SK-N-SH (cell line): ENCODE results near the gene VDAC2. TPM values are rescaled to one million over a fixed set of nuclear protein-coding genes. Genes with fewer than 3 reads are reported as not detected.
"Not testable (repeated sequence)": the region's sequence is repeated elsewhere in the genome, so short reads cannot be mapped to it uniquely, and the experiment has no call there.

Source experiments
- CTCF ChIA-PET: fragments of 300-600, 350-600 bp; formaldehyde crosslinking; extraction: SDS; loops from one replicate; lab custom pipeline; 2021; lab: Yijun Ruan, JAX
- POLR2A ChIA-PET: fragments of 350-600 bp; sonication (Branson Sonifier 250); formaldehyde crosslinking; extraction: SDS; loops from one replicate; lab custom pipeline; 2020; ENCODE audit warnings: antibody characterized with exemption, inconsistent platforms; lab: Yijun Ruan, JAX
- DNase-seq: peaks from one replicate; pipeline ENCODE4 v3.0.0; 2012
- H2AFZ ChIP-seq: fragments of 200-600 bp; sonication (generic); 2 replicates; pipeline ENCODE4 v1.8.1; 2016; ENCODE audit warnings: antibody characterized with exemption, mild to moderate bottlenecking, low read depth
- H3F3A ChIP-seq: fragments of 200-600 bp; sonication (generic); replicated peaks from 2 replicates; pipeline ENCODE3; 2016; ENCODE audit warnings: antibody characterized with exemption, mild to moderate bottlenecking; ENCODE audit not compliant: insufficient read depth
- H3K27ac ChIP-seq, 2 experiments: fragments of 200-500 bp in 1 of 2; fragments of 200-600 bp in 1 of 2; sonication (Bioruptor generic) in 1 of 2; sonication (generic), shearing (Covaris generic) in 1 of 2; 2 replicates each; pipeline versions ENCODE4 v1.5.1 to v1.6.1; 2014 to 2016; ENCODE audit warnings: low read depth in 2 of 2, inconsistent platforms in 1 of 2, low read length in 1 of 2, mild to moderate bottlenecking in 1 of 2, mixed read lengths in 1 of 2
- H3K27me3 ChIP-seq: fragments of 200-600 bp; sonication (generic), shearing (Covaris generic); 2 replicates; pipeline ENCODE4 v1.6.1; 2016; ENCODE audit warnings: mixed run types; ENCODE audit not compliant: insufficient read depth
- H3K36me3 ChIP-seq, 2 experiments: fragments of 200-500 bp in 1 of 2; fragments of 200-600 bp in 1 of 2; sonication (Bioruptor generic) in 1 of 2; sonication (generic) in 1 of 2; replicated peaks in 1 of 2; 2 replicates each; pipeline versions ENCODE3 to v1.5.1; 2014 to 2016; ENCODE audit warnings: low read length in 1 of 2, mild to moderate bottlenecking in 1 of 2; ENCODE audit not compliant: insufficient read depth in 2 of 2, control insufficient read depth in 1 of 2
- H3K4me1 ChIP-seq, 2 experiments: fragments of 200-500 bp in 1 of 2; fragments of 200-600 bp in 1 of 2; sonication (Bioruptor generic) in 1 of 2; sonication (generic), shearing (Covaris generic) in 1 of 2; 2 replicates each; pipeline versions ENCODE4 v1.5.1 to v1.6.1; 2014 to 2016; ENCODE audit warnings: low read depth in 1 of 2, low read length in 1 of 2, mixed run types in 1 of 2; ENCODE audit not compliant: insufficient read depth in 2 of 2, control insufficient read depth in 1 of 2
- H3K4me2 ChIP-seq: fragments of 200-600 bp; sonication (generic), shearing (Covaris generic); 2 replicates; pipeline ENCODE4 v1.6.1; 2017; ENCODE audit warnings: mixed run types
- H3K4me3 ChIP-seq, 2 experiments: fragments of 200-500 bp in 1 of 2; fragments of 200-600 bp in 1 of 2; sonication (Bioruptor generic) in 1 of 2; sonication (generic), shearing (Covaris generic) in 1 of 2; 2 replicates each; pipeline versions ENCODE4 v1.5.1 to v1.8.1; 2014 to 2016; ENCODE audit warnings: low read depth in 2 of 2, inconsistent platforms in 1 of 2, low read length in 1 of 2, mild to moderate bottlenecking in 1 of 2, mixed read lengths in 1 of 2, moderate library complexity in 1 of 2
- H3K79me2 ChIP-seq: fragments of 200-600 bp; sonication (generic); 2 replicates; pipeline ENCODE4 v1.8.1; 2017; ENCODE audit warnings: mild to moderate bottlenecking; ENCODE audit not compliant: insufficient read depth
- H3K9ac ChIP-seq: fragments of 200-600 bp; sonication (generic); 2 replicates; pipeline ENCODE4 v1.6.1; 2017; ENCODE audit warnings: mixed run types
- H3K9me2 ChIP-seq: fragments of 200-600 bp; sonication (generic); 2 replicates; pipeline ENCODE4 v1.6.1; 2017; ENCODE audit warnings: mixed run types
- H3K9me3 ChIP-seq: fragments of 200-600 bp; sonication (generic); 2 replicates; pipeline ENCODE4 v1.6.1; 2017; ENCODE audit warnings: mixed run types, mild to moderate bottlenecking, moderate library complexity
- H4K20me1 ChIP-seq: fragments of 200-600 bp; sonication (generic); 2 replicates; pipeline ENCODE4 v1.6.1; 2017; ENCODE audit warnings: mild to moderate bottlenecking, mixed run types; ENCODE audit not compliant: insufficient read depth
- FOXJ3 ChIP-seq: sonication (generic); formaldehyde crosslinking; IDR thresholded peaks from 2 replicates; pipeline ENCODE4 v1.5.1; 2020; ENCODE audit warnings: mild to moderate bottlenecking, missing genetic modification reagents
- RAD21 ChIP-seq: IDR thresholded peaks from 2 replicates; pipeline ENCODE4 v1.6.1; 2012; ENCODE audit warnings: mild to moderate bottlenecking, low read length
- REST ChIP-seq: IDR thresholded peaks from 2 replicates; pipeline ENCODE4 v1.6.1; 2012; ENCODE audit warnings: mild to moderate bottlenecking, low read depth, low read length, moderate library complexity
- RXRA ChIP-seq: IDR thresholded peaks from 2 replicates; pipeline ENCODE4 v1.4.0; 2012; ENCODE audit warnings: low read depth, mild to moderate bottlenecking, borderline replicate concordance
- TCF12 ChIP-seq: IDR thresholded peaks from 2 replicates; pipeline ENCODE4 v1.4.0; 2012
- TEAD4 ChIP-seq: IDR thresholded peaks from 2 replicates; pipeline ENCODE4 v1.4.0; 2012; ENCODE audit warnings: mild to moderate bottlenecking, borderline replicate concordance; ENCODE audit not compliant: insufficient read depth
- USF1 ChIP-seq: IDR thresholded peaks from 2 replicates; pipeline ENCODE4 v1.4.0; 2012; ENCODE audit warnings: low read depth, borderline replicate concordance
- USF2 ChIP-seq: fragments of 150-350 bp; IDR thresholded peaks from 2 replicates; pipeline ENCODE4 v1.6.1; 2017; ENCODE audit warnings: antibody characterized with exemption, low read length, low read depth, borderline replicate concordance
- WGBS: methylation state at CpG from one replicate; pipeline ENCODE4 v1.1.6; 2017; ENCODE audit warnings: low lambda C conversion rate; 5-methylcytosine and 5-hydroxymethylcytosine counted together
- polyA plus RNA-seq, 3 experiments: library from polyadenylated mRNA; depleted of rRNA; stranded (reverse); fragments of >200 nt; gene quantifications; 2 replicates each; pipeline ENCODE4 v1.2.3, GENCODE V29; 2012

VDAC2 gene
- polyA plus RNA-seq, 1 of the 3 experiments (the other 2 are of a cell fraction) = 98.3 TPM

- Histone ChIP-seq H3K79me2 (peaks cover 96% of the 10 kb centered on the region), H4K20me1 (peaks cover 66% of the 10 kb centered on the region)
- not testable (repeated sequence) for H3K27ac ChIP-seq
Observed at GRCh38 chr10:75221492-75221891, 10.9 kb downstream of the VDAC2 start.

GRCh38 chr10:75223507-75223906, 12.9 kb downstream of the VDAC2 start:
- H4K20me1 ChIP-seq = peaks cover 73% of the 10 kb centered on the region
- no peak overlapping the region for H3K9ac ChIP-seq
- TF ChIP-seq RAD21 = no peak
- TF ChIP-seq USF1 = no peak
- TF ChIP-seq RXRA = no peak
- no peak for TF ChIP-seq TEAD4
- no peak for TF ChIP-seq FOXJ3
- no peak for TF ChIP-seq USF2
- TF ChIP-seq TCF12 = no peak
- TF ChIP-seq REST = no peak

More at GRCh38 chr10:75221492-75221891, 10.9 kb downstream of the VDAC2 start:
- H3K27me3 ChIP-seq, DNase-seq, POLR2A ChIA-PET, H3K9me2 ChIP-seq, H3K4me3 ChIP-seq, H3K9ac ChIP-seq, H3K4me2 ChIP-seq, H2AFZ ChIP-seq, H3K9me3 ChIP-seq: not testable (repeated sequence)
- CTCF ChIA-PET = interaction anchor here (1.9 to 7.1 kb wide), 4 partner anchors 9 to 977 kb away, joined by 6 to 36 read pairs (median 13); partner anchors contain the start of gene COMTD1
- Histone ChIP-seq H3K4me1 (peaks cover 4 to 22% of the 10 kb centered on the region in 2 experiments; a peak in 3 of 4 replicates), H3K36me3 (peaks cover 64 to 74% of the 10 kb centered on the region in 2 experiments), H3F3A (peaks cover 41% of the 10 kb centered on the region)
- WGBS = 95% methylated on average over 8 of the region's 8 CpGs

More at GRCh38 chr10:75223507-75223906, 12.9 kb downstream of the VDAC2 start:
- Histone ChIP-seq H3F3A (peaks cover 46% of the 10 kb centered on the region), H3K27me3 (no peaks in the 10 kb centered on the region), H3K79me2 (peaks cover 96% of the 10 kb centered on the region), H2AFZ (no peak overlapping the region), H3K9me3 (no peaks in the 10 kb centered on the region), H3K4me2 (no peak overlapping the region), H3K9me2 (no peaks in the 10 kb centered on the region), H3K27ac (peak overlapping the region in 1 of 2 experiments; percentile 69; a peak in 2 of 4 replicates), H3K4me3 (no peak overlapping the region), H3K4me1 (peaks cover 8 to 25% of the 10 kb centered on the region in 2 experiments; a peak in 3 of 4 replicates), H3K36me3 (peaks cover 59% of the 10 kb centered on the region in 2 experiments)
- WGBS = 85% methylated on average over 2 of the region's 2 CpGs
- DNase-seq = no peak
- ChIA-PET CTCF (interaction anchor here (0.9 to 7.1 kb wide), 6 partner anchors 7 to 979 kb away, joined by 3 to 36 read pairs (median 6); partner anchors contain the start of genes COMTD1 and SAMD8), POLR2A (interaction anchor here (0.6 to 1.4 kb wide), 2 partner anchors 13 to 37 kb away, joined by 3 to 4 read pairs; partner anchors contain the start of gene VDAC2)
